ENCODE results near the gene ZNF330.

Gene ZNF330

GRCh38 chr4:141238186-141238585 lies 17.5 kb downstream of the ZNF330 start:
- no peak for DNase-seq

GRCh38 chr4:141240259-141240658 lies 19.6 kb downstream of the ZNF330 start:
- DNase-seq: no peak

- no peak for DNase-seq
Measured at GRCh38 chr4:141240671-141241070, 20.0 kb downstream of the ZNF330 start.

GRCh38 chr4:141241986-141242385 lies 21.3 kb downstream of the ZNF330 start:
- no peak for DNase-seq

GRCh38 chr4:141244419-141244818 lies 23.7 kb downstream of the ZNF330 start:
- DNase-seq: no peak

GRCh38 chr4:141246243-141246642 lies 25.5 kb downstream of the ZNF330 start:
- DNase-seq: no peak

- DNase-seq: no peak
Measured at GRCh38 chr4:141246683-141247429, 26.2 kb downstream of the ZNF330 start.

- no peak for DNase-seq
Measured at GRCh38 chr4:141247430-141247780, 26.7 kb downstream of the ZNF330 start.

GRCh38 chr4:141248029-141248428 lies 27.3 kb downstream of the ZNF330 start:
- DNase-seq: no peak

GRCh38 chr4:141248486-141248885 lies 27.8 kb downstream of the ZNF330 start:
- DNase-seq: no peak

- no peak for DNase-seq
Measured at GRCh38 chr4:141254326-141254725, 33.6 kb downstream of the ZNF330 start.

- no peak for DNase-seq
Measured at GRCh38 chr4:141255016-141255415, 34.3 kb downstream of the ZNF330 start.

GRCh38 chr4:141258558-141258957 lies 37.9 kb downstream of the ZNF330 start:
- no peak for DNase-seq

GRCh38 chr4:141275834-141276233 lies 55.1 kb downstream of the ZNF330 start:
- no peak for DNase-seq

- DNase-seq: no peak
Measured at GRCh38 chr4:141283152-141283551, 62.5 kb downstream of the ZNF330 start.

GRCh38 chr4:141283563-141283962 lies 62.9 kb downstream of the ZNF330 start:
- no peak for DNase-seq
